NCI-H1417 (cell line): Measurements from ENCODE around the gene NIN.
"Not testable (repeated sequence)": the region's sequence is repeated elsewhere in the genome, so short reads cannot be mapped to it uniquely, and the experiment has no call there.

ENCODE experiments used
- DNase-seq, 3 experiments: peaks; one replicate each; lab custom pipeline; 2025; lab: John Stamatoyannopoulos, UW

The NIN gene

GRCh38 chr14:50820786-50821509 is 10.0 kb downstream of the NIN start:
- DNase-seq = no peak

- DNase-seq = not testable (repeated sequence)
Measured at GRCh38 chr14:50819303-50819702, 11.7 kb downstream of the NIN start.

DNA sequence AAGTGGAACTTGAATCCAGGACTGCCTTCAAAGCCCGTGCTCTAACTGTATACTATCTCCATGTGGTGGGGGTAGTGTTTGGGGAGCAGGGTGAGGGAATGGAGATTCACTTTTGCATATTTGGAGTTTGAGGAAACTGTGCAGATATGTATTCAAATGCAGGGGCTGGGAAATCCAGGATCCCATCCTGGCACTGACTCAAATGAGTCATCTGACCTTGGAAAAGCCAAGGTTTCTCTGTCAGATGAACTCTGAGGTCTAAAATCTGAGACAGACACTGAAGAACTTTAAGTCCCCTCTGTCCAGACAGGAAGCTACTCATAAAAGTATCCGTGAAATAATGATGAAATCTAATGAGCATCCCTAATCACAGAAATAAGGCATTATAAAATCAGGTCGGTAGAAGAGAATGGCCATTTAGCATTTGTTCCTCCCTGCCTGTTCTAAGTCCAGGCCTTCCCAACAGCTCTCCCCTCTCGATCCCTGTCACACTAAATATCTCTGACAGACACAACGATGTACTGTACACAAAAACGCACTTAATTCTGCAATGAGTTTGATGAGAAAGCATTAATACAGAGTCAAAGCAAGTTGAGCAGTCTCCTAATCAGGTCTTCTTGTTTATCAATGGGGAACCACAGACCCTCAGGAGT is 14.4 kb downstream of the NIN start:
- no peak for DNase-seq

DNA sequence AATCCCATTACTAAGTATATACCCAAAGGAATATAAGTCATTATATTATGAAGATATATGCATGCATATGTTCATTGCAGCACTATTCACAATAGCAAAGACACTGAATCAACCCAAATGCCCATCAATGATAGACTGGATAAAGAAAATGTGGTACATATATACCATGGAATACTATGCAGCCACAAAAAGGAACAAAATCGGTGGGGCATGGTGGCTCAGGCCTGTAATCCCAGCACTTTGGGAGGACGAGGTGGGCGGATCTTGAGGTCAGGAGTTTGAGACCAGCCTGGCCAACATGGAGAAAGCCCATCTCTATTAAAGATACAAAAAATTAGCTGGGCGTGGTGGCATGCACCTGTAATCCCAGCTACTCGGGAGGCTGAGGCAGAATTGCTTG is 15.4 kb downstream of the NIN start:
- not testable (repeated sequence) for DNase-seq

- DNase-seq = not testable (repeated sequence)
Measured at GRCh38 chr14:50815058-50815457, 15.9 kb downstream of the NIN start.

DNA sequence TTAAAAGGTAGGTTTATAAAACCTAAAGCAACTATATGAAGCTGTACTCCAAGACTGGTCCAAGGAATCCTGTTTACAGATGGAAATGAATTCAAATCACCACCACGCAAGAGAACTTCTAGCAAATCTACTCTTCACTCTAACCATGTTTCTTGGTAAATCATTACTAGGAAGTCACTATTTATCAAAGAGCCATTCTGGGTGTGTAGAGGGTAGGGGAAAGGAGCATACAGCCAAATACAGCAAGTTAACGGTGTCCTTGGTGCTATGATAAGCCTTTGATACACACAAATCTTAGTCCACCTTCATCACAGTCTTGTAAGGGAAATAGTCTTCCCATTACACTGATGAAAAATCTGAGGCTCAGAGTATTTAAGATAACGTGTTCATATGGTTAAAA is 16.8 kb downstream of the NIN start:
- no peak for DNase-seq

DNA sequence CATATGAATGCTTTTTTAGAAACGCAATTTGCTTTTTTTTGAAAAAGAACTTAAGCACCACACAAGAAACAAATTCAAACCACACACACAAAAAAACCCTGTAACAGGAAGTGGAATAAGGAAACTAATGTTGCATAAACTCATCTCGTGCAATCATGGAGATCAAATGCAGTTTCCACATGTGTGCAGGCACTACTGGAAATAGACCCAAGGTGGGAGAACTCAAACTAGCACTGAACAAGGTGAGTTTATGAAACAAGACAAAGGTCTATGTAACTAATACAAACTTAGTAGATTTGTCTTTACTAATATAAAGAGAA is 17.5 kb downstream of the NIN start:
- DNase-seq = no peak

- no peak for DNase-seq
Measured at GRCh38 chr14:50812856-50813543, 18.0 kb downstream of the NIN start.

GRCh38 chr14:50812180-50812579 is 18.8 kb downstream of the NIN start:
- DNase-seq = no peak

- DNase-seq = no peak
Measured at GRCh38 chr14:50808053-50808452, 22.9 kb downstream of the NIN start.

DNA sequence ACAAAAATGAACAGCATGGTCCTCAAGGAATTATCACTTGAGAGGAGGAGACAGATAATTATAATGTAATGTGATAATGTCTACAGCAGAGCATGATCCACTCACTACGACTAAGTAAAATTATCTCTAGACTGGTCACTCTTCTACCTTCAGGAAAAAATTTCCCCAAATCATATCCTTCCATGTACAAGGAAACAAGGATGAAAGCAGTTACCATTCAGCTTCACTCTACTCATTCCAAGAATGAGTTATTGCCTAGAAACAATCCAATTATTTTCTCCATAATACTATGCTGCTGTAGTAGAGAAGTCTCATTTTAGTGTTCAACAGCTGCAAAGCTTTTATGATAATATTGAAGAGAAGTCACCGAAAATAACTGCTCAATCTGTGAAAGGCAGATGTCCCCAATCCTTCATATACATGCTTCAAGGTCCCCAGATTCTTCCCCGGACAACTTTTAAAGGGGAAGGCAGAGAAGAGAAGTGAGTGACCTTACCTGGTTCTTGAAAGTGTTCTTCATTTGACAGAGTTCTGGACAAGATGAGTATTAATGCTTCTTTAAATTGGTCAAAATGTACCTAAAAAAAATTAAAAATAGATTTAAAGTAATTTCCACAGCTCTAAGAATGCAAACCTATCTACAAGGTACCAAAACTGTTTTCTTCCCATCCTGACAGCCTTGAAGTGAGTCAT is 24.6 kb downstream of the NIN start:
- peak in 1 of 3 experiments; percentile 39 for DNase-seq

- DNase-seq = no peak
Measured at GRCh38 chr14:50805396-50805795, 25.6 kb downstream of the NIN start.

DNA sequence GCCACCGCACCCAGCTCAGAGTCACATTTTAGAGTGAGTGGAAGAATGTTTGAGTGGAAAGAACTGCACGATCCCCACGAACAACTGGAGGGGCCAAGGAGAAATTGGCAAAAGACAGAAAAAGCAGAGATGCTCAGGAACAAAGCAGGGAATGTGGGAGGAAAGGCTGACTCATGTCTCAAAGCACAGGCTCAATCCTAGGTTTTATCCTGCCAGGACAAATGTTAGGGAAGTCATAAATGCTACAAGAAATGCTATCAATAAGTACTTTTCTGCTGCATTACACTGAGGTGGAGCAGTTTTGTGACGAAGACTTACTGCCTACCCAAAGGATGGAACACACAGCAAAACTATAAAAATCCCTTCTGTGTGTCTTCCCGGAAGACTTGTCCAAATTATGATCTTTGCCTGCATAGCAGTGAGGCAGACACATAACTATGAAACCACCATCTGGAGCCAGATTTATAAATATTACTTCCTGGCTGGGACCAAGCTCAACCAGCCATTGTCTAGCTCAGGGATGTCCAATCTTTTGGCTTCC is 26.7 kb downstream of the NIN start:
- no peak for DNase-seq

DNA sequence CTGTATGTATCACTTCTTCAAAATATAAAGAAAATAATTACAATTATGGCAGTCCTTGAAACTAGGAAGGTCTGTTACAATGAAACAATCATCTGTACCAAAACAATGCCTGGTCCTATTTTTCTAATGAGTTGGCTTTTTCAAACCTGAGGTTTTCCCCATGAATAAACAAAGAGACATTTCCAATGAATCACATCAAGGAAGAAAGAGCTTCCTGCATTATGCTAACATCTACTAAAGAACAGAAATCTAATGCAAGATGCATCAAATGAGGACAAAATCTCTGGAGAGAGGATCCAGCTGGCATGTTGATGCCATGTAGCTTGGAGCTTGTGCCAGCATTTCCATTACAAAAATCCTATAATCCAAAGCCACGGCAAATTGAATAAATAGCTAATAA is 29.3 kb downstream of the NIN start:
- DNase-seq = no peak

DNA sequence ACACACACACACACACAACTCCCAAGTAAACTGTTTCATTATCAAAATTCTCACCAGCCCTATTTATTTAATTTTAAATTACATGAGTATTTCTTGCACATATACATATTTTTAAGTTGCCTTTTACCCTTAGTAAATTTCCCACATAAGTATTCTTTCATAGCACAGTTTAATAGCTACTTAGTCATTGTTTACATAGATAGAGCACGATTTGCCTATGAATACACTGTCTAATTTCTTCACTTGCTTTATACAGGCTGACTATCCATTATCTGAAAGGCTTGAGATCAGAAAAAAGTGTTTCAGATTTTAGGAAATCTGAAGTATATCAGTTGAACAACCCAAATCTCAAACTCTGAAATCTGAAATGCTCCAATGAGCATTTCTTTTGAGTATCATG is 30.9 kb downstream of the NIN start:
- DNase-seq = no peak

- DNase-seq = no peak
Measured at GRCh38 chr14:50798048-50798421, 32.9 kb downstream of the NIN start.

GRCh38 chr14:50797250-50798047 is 33.5 kb downstream of the NIN start:
- no peak for DNase-seq

DNA sequence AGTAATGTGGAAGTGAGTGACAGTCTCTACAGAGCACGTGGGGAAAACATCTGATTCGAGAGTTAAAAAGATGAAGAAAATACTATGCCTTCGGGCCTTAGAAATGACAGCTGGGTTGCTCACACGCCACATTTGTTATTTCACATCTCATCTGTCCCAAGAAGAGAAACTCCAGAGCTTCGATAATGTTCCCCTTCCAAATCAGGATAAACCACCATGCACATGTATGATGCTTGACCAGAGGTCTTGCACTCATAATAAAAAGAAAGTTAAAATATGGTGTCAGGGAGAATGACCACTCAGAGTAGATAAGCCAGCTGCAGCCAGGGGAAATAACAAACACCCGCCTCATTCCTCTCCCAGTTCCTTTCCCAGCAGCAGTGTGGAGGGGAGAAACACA is 34.6 kb downstream of the NIN start:
- DNase-seq = no peak

GRCh38 chr14:50795909-50796308 is 35.1 kb downstream of the NIN start:
- no peak for DNase-seq

DNA sequence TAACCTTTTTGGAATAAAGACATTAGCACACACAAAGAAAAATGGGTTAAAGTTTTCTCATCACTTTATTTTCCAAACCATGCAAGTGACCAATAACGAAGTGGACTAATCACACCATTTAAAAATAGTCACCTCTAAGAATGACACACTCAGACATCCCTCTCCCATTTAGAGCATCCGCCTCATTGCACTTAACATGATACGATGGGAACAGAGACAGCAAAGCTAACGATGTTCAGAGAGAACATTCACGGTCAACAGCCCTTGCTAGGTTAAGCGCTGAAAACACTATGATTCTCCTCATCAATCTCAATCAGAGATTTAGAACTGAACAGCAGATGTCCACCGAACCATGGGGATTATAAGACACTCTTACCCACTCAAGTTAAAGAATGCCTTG is 35.8 kb downstream of the NIN start:
- DNase-seq = no peak

GRCh38 chr14:50794068-50794645 is 36.8 kb downstream of the NIN start:
- no peak for DNase-seq
